ENCODE results near the gene LPCAT1.

DNA sequence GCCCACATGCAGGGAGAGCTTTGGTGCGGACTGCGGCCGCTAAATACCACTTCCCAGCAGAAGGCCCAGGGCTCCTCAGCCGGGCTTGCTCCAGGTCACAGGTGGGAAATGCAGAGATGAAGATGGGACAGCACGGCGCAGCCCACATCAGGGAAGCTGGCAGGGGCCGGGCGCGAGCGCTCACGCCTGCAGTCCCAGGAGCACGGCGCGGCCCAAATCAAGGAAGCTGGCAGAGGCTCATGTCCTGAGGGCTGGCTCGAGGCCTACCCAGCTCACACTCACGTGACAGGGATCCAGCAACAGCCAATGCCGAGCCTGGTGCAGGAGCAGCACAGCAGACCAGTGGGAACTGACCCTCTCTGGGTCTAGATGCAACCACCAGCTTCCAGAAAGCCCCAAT lies 16.3 kb downstream of the LPCAT1 start:
- TF ChIP-seq EZH2 (IDR thresholded peaks at IDR 0.05) (no peak), POLR2AphosphoS5 (IDR thresholded peaks at IDR 0.05; ENCODE audit: borderline replicate concordance, low read depth, low read length) (no peak)

Measured in SK-N-MC (cell line).